ENCODE data around the gene LRRC8B.

Gene LRRC8B

DNA sequence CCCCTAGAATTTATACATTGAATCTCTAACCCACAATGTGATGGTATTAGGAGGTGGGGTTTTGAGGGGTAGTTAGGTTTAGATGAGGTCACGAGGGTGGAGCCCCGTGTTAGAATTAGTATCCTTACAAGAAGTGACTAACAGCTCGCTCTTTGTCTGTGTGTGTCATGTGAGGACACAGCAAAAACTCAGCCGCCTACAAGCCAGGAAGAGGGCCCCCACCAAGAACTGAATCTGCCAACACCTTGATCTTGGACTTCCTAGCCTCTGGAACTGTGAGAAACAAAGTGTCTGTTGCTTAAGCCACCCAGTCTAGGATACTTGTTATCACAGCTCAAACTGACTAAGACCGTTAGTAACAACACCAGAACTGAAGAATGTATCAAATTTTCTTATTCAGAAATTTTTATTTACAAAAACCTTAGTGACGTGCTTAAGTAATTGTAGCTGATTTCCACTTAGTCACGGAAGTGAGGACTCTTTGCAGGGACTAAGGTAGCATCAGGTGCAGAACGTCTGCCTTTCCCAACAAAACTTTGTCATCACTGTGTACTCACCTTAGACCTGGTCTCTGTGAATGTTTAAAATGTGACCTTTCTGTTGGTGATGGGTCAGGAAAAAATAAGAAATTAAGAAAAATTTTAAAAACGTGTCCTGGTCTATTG, 83.8 kb downstream of the LRRC8B start:
- Histone ChIP-seq H3K4me3 (ENCODE audit: low read depth, low read length) (no peak overlapping the region), H3K9ac (ENCODE audit: low read length) (no peak overlapping the region), H4K91ac (ENCODE audit: low read depth, low read length) (no peak overlapping the region), H3K27me3 (ENCODE audit: insufficient read depth, low read length) (no peaks in the 10 kb centered on the region), H2BK120ac (ENCODE audit: insufficient read depth, low read length, poor library complexity) (no peak overlapping the region), H3K79me2 (ENCODE audit: control insufficient read depth, insufficient read depth, low read length, poor library complexity) (no peaks in the 10 kb centered on the region), H3K4me2 (ENCODE audit: low read length) (no peak overlapping the region), H3K27ac (ENCODE audit: low read depth, low read length) (no peak overlapping the region), H3K4me1 (ENCODE audit: control insufficient read depth in 1 of 2, insufficient read depth in 2 of 2, low read length in 2 of 2) (no peaks in the 10 kb centered on the region), H3K36me3 (ENCODE audit: control insufficient read depth in 1 of 2, insufficient read depth in 2 of 2, low read length in 2 of 2) (no peaks in the 10 kb centered on the region), H2BK12ac (ENCODE audit: low read length) (no peak overlapping the region), H2AK5ac (ENCODE audit: low read length) (no peak overlapping the region), H3K18ac (ENCODE audit: low read length) (no peak overlapping the region), H2AFZ (ENCODE audit: insufficient read depth, low read length, poor library complexity) (no peak overlapping the region), H2BK5ac (ENCODE audit: low read depth, low read length, poor library complexity) (no peak overlapping the region), H3K23ac (ENCODE audit: low read length) (no peak overlapping the region), H3K9me3 (ENCODE audit: insufficient read depth, low read depth, low read length) (peaks cover 4% of the 10 kb centered on the region), H3K4ac (ENCODE audit: low read depth, low read length) (no peak overlapping the region), H3K79me1 (ENCODE audit: low read length) (no peaks in the 10 kb centered on the region), H4K8ac (ENCODE audit: low read depth, low read length) (no peak overlapping the region), H4K12ac (ENCODE audit: low read depth, low read length) (no peak overlapping the region), H3K14ac (ENCODE audit: low read length) (no peak overlapping the region)
- no peak for DNase-seq
- no CpG with 5 or more reads among the region's 9 CpGs for WGBS (ENCODE audit: extremely low coverage, insufficient coverage, insufficient read length)

DNA sequence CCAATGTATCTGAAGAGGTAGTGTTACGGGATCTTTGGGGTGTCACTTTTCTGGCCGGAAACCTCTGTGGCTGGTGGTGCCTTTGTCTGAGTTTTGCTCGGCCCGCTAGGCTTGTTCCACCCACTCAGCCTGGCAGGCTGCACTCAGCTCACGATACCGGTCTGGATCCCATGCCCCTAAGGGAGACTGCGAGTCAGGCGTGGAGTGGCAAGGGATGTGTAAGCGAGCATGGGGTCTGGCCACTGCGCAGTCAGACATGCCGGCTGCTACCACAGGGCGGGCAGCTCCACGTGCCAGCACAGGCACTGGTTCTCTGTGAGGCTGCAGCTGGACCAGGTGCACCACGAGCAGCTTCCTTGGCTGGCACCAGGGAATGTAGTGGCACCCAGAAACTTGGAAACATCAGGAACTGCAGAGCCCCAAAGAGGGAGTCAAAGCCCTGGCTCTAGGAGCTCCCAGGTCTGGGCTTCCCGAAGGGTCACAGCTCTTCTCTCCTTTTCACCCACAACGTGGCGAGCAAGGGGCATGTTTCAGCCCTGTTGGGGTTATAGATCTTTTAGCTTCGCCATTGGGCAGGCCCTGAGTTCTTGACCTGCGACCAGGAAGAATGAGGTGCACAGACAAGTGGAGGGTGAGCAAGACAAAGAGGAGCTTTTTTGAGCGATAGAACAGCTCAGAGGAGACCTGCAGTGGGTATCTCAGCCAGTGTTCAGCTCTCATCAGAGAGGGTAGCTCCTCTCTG, 84.5 kb downstream of the LRRC8B start:
- Histone ChIP-seq H3K4me3 (ENCODE audit: low read depth, low read length) (no peak overlapping the region), H2AK5ac (ENCODE audit: low read length) (no peak overlapping the region), H3K79me1 (ENCODE audit: low read length) (no peaks in the 10 kb centered on the region), H3K4ac (ENCODE audit: low read depth, low read length) (no peak overlapping the region), H3K27me3 (ENCODE audit: insufficient read depth, low read length) (no peaks in the 10 kb centered on the region), H4K12ac (ENCODE audit: low read depth, low read length) (no peak overlapping the region), H4K91ac (ENCODE audit: low read depth, low read length) (no peak overlapping the region), H2AFZ (ENCODE audit: insufficient read depth, low read length, poor library complexity) (no peak overlapping the region), H3K4me1 (ENCODE audit: control insufficient read depth in 1 of 2, insufficient read depth in 2 of 2, low read length in 2 of 2) (no peaks in the 10 kb centered on the region), H3K18ac (ENCODE audit: low read length) (no peak overlapping the region), H2BK12ac (ENCODE audit: low read length) (no peak overlapping the region), H2BK5ac (ENCODE audit: low read depth, low read length, poor library complexity) (no peak overlapping the region), H3K36me3 (ENCODE audit: control insufficient read depth in 1 of 2, insufficient read depth in 2 of 2, low read length in 2 of 2) (no peaks in the 10 kb centered on the region), H3K14ac (ENCODE audit: low read length) (no peak overlapping the region), H3K4me2 (ENCODE audit: low read length) (no peak overlapping the region), H3K9ac (ENCODE audit: low read length) (no peak overlapping the region), H2BK120ac (ENCODE audit: insufficient read depth, low read length, poor library complexity) (no peak overlapping the region), H3K9me3 (ENCODE audit: insufficient read depth, low read depth, low read length) (peaks cover 4% of the 10 kb centered on the region), H4K8ac (ENCODE audit: low read depth, low read length) (no peak overlapping the region), H3K23ac (ENCODE audit: low read length) (no peak overlapping the region), H3K79me2 (ENCODE audit: control insufficient read depth, insufficient read depth, low read length, poor library complexity) (no peaks in the 10 kb centered on the region), H3K27ac (ENCODE audit: low read depth, low read length) (no peak overlapping the region)
- no peak for DNase-seq
- no CpG with 5 or more reads among the region's 20 CpGs for WGBS (ENCODE audit: extremely low coverage, insufficient coverage, insufficient read length)

GRCh38 chr1:89609781-89610456, 85.3 kb downstream of the LRRC8B start:
- Histone ChIP-seq H2BK120ac (ENCODE audit: insufficient read depth, low read length, poor library complexity) (no peak overlapping the region), H4K8ac (ENCODE audit: low read depth, low read length) (no peak overlapping the region), H3K79me2 (ENCODE audit: control insufficient read depth, insufficient read depth, low read length, poor library complexity) (no peaks in the 10 kb centered on the region), H3K23ac (ENCODE audit: low read length) (no peak overlapping the region), H3K18ac (ENCODE audit: low read length) (no peak overlapping the region), H3K4ac (ENCODE audit: low read depth, low read length) (no peak overlapping the region), H3K27ac (ENCODE audit: low read depth, low read length) (no peak overlapping the region), H3K4me2 (ENCODE audit: low read length) (no peak overlapping the region), H2AK5ac (ENCODE audit: low read length) (no peak overlapping the region), H3K9me3 (ENCODE audit: insufficient read depth, low read depth, low read length) (peaks cover 4% of the 10 kb centered on the region), H3K9ac (ENCODE audit: low read length) (no peak overlapping the region), H3K4me3 (ENCODE audit: low read depth, low read length) (no peak overlapping the region), H4K91ac (ENCODE audit: low read depth, low read length) (no peak overlapping the region), H3K14ac (ENCODE audit: low read length) (no peak overlapping the region), H3K79me1 (ENCODE audit: low read length) (no peaks in the 10 kb centered on the region), H3K36me3 (ENCODE audit: control insufficient read depth in 1 of 2, insufficient read depth in 2 of 2, low read length in 2 of 2) (no peaks in the 10 kb centered on the region), H3K4me1 (ENCODE audit: control insufficient read depth in 1 of 2, insufficient read depth in 2 of 2, low read length in 2 of 2) (no peaks in the 10 kb centered on the region), H2BK12ac (ENCODE audit: low read length) (no peak overlapping the region), H4K12ac (ENCODE audit: low read depth, low read length) (no peak overlapping the region), H2BK5ac (ENCODE audit: low read depth, low read length, poor library complexity) (no peak overlapping the region), H2AFZ (ENCODE audit: insufficient read depth, low read length, poor library complexity) (no peak overlapping the region), H3K27me3 (ENCODE audit: insufficient read depth, low read length) (no peaks in the 10 kb centered on the region)
- no CpG with 5 or more reads among the region's 14 CpGs for WGBS (ENCODE audit: extremely low coverage, insufficient coverage, insufficient read length)
- DNase-seq = no peak

DNA sequence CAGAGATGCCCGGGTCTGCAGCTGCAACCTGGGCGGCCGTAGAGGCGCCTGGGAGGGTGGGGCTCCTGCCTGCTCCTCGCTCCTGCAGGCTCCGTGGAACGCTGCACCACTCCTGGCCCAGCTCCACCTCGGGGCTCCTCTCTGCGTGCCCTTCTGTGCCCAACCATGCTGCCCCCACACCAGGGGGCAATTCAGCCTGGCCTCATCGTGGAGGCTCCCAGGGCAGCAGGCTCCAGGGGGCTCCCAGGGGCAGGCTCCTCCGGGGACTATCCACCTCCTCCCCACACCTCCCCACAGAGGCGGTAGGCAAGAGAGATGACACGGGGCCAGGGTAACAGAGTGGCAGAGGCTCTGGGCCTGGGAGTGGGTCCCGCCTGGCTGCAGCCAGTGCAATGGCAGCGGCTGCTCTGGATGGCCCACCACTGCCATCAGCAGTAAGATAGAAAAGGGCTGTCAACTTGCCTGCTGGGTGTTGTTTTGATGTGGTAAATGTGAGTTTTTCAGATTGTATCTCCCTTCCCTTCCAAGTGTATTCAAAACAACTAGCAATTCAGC, 85.9 kb downstream of the LRRC8B start:
- H4K91ac ChIP-seq (ENCODE audit: low read depth, low read length) = no peak overlapping the region
- no CpG with 5 or more reads among the region's 15 CpGs for WGBS (ENCODE audit: extremely low coverage, insufficient coverage, insufficient read length)
- H4K8ac ChIP-seq (ENCODE audit: low read depth, low read length) = no peak overlapping the region
- H3K79me1 ChIP-seq (ENCODE audit: low read length) = no peaks in the 10 kb centered on the region
- no peak overlapping the region for H2AK5ac ChIP-seq (ENCODE audit: low read length)
- no peak overlapping the region for H3K4me2 ChIP-seq (ENCODE audit: low read length)
- no peak overlapping the region for H3K18ac ChIP-seq (ENCODE audit: low read length)
- no peak overlapping the region for H4K12ac ChIP-seq (ENCODE audit: low read depth, low read length)
- DNase-seq = no peak
- H2BK120ac ChIP-seq (ENCODE audit: insufficient read depth, low read length, poor library complexity) = no peak overlapping the region
- no peaks in the 10 kb centered on the region for H3K4me1 ChIP-seq (ENCODE audit: control insufficient read depth in 1 of 2, insufficient read depth in 2 of 2, low read length in 2 of 2)
- peaks cover 4% of the 10 kb centered on the region for H3K9me3 ChIP-seq (ENCODE audit: insufficient read depth, low read depth, low read length)
- H3K4ac ChIP-seq (ENCODE audit: low read depth, low read length) = no peak overlapping the region
- H3K27ac ChIP-seq (ENCODE audit: low read depth, low read length) = no peak overlapping the region
- no peak overlapping the region for H2BK12ac ChIP-seq (ENCODE audit: low read length)
- H2AFZ ChIP-seq (ENCODE audit: insufficient read depth, low read length, poor library complexity) = no peak overlapping the region
- H3K9ac ChIP-seq (ENCODE audit: low read length) = no peak overlapping the region
- no peak overlapping the region for H2BK5ac ChIP-seq (ENCODE audit: low read depth, low read length, poor library complexity)
- H3K36me3 ChIP-seq (ENCODE audit: control insufficient read depth in 1 of 2, insufficient read depth in 2 of 2, low read length in 2 of 2) = no peaks in the 10 kb centered on the region
- H3K23ac ChIP-seq (ENCODE audit: low read length) = no peak overlapping the region
- no peak overlapping the region for H3K14ac ChIP-seq (ENCODE audit: low read length)
- H3K79me2 ChIP-seq (ENCODE audit: control insufficient read depth, insufficient read depth, low read length, poor library complexity) = no peaks in the 10 kb centered on the region
- H3K27me3 ChIP-seq (ENCODE audit: insufficient read depth, low read length) = no peaks in the 10 kb centered on the region
- no peak overlapping the region for H3K4me3 ChIP-seq (ENCODE audit: low read depth, low read length)
